HG03460 (cell line): ENCODE measurements around the gene PACRG.

ENCODE experiments used
- ATAC-seq: cut with Tn5 transposase; IDR thresholded peaks from one replicate; pipeline ENCODE4 v1.9.1; 2021; ENCODE audit not compliant: unreplicated experiment

PACRG gene

DNA sequence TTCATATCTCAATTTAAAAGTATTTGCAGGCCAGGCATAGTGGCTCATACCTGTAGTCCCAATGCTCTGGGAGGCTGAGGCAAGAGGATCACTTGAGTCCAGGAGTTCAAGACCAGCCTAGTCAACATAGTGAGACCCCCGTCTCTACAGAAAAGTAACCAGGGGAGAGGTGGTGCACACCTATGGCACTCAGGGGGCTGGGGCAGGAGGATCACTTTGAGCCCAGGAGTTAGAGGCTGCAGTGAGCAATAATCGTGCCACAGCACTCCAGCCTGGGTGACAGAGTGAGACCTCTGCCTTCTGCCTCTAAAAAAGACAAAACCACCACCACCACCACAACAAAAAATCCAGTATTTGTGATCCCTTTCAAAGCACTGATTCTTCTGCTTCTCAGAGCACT lies 501.3 kb downstream of the PACRG start:
- ATAC-seq, result no peak

DNA sequence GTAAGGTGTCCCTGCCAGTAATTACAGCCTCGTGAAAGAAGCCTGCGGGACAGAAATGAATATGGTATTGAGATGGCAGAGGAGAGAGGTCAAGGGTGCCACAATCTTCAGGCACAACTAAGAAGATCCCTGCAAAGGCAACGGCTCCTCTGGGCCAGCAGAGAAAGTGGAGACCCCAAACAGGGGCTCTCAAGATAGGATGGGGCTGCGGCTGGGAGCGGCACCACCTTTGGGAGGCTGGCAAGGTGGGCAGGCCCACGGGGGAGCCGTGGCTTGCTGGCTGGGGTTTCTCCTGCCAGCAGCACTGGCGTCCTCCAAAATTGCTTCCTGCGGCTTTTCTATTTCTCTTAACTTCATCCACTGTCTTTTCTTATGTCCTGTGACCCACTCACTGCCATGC lies 503.1 kb downstream of the PACRG start:
- no peak for ATAC-seq

DNA sequence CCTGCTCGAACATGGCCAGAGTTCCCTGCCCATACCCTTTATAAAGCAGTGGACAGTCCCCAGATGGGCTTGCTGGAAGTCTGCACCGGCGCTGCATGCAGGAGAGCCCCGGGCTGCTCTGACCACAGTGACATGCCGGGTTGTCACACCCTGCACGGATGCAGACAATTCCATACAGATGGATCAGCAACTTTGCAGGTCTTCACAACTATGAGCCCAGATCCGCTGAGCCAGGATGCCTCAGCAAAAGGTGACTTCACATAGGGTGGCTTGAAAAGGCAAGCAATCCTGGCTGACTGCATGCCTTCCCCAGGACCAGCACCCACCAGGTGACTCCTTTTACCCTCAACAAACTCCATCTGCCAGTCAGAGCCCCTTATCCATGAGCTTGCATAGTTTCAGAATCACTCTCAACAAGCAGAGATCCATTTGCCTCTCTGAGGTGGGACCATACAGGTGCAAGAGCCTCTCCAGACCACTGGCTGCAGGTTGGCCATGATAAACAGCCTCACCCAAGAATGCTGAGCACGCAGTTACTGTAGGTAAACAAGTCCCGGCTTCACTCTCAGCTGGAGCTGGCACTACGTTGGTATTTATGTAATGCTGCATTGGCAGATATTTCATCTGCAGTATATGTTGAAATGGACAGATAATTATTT lies 503.7 kb downstream of the PACRG start:
- ATAC-seq, result no peak

DNA sequence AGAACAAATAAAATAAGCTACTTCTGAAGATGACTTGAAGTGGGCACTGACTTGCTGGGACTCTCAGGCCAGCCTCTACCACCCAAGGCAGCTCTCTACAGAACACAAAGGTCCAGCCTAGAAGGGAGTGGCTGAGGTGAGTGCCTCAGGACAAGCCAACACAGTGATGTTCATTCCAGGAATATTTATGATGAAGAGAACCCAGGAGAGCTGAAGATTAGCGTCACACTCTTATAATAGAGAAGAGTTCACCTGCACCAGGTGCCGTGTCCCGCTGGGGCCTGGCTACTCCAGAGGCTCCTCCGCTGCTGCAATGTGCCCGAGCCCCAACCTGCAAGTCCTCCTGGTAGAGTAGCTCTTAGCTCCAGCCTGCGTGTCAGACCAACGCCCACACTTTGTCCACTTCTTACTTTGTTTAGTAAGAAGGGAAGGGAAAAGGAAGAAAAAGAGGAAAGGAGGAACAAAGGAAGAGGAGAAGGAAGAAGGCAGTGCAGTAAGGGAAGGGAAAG lies 504.3 kb downstream of the PACRG start:
- ATAC-seq, result no peak

DNA sequence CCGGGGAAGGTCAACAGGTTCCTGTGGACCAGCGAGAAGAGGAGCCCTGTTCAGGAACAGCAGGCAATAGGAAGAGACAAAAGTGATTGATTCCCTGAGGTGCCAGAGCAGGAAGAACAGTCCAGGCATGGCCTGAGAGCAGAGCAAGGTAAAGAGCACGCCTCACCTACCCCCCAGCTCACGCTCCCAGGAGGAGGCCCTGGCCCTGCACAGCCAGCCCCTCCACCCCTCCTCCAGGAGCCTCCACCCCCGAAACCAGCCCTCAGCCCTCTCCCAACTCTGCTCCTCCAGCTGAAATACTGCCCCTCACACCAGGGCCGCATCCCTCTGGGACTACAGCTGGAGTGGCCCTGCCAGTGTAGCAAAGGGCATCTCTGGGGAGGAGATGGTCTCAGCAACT lies 504.9 kb downstream of the PACRG start:
- ATAC-seq, result no peak

DNA sequence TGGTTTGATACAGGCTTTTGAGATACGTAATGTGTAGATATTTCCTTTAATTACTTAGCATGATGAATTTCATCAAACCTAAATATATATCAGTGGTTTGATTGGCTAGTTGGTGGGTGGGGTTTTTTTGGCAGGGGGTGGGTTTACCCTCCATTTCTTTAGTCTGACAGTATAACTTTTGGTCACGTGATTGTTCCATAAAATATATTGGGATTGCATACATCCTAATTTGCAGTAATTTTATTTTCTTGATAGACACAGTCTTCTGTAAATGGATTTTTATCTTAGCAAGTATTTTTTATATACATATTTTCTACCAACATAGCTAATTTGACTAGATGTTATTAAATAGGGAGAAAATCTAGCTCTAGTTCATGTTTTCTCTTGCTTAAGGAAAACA lies 509.3 kb downstream of the PACRG start:
- ATAC-seq, result no peak

DNA sequence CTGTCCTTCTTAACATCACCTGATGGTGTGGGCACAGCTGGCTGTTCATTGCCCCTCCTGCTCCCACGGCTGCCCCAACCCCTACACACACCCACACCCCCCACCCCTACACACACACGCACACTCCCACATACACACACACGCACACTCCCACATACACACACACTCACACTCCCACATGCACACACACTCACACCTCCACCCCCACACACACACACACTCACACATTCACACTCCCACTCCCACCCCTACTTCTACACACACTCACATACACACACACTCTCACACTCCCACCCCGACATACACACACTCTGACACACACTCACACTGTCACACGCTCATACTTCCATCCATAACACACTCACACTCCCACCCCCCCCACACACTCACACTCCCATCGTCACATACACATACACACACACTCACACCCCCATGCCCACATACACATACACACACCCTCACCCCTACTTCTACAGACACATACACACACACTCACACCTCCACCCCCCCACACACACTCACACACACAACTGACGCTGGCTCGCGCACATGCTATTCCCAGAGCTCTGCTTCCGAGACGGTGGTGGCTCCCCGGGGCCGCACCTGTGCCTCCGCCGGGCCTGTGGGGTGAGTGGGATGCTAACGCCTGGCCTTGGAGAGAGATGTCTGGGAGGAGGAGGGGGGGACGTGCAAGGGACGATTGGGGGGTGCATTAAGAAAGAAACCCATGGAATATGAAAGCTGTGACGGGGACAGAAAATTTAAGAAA lies 512.0 kb downstream of the PACRG start:
- ATAC-seq, result no peak

DNA sequence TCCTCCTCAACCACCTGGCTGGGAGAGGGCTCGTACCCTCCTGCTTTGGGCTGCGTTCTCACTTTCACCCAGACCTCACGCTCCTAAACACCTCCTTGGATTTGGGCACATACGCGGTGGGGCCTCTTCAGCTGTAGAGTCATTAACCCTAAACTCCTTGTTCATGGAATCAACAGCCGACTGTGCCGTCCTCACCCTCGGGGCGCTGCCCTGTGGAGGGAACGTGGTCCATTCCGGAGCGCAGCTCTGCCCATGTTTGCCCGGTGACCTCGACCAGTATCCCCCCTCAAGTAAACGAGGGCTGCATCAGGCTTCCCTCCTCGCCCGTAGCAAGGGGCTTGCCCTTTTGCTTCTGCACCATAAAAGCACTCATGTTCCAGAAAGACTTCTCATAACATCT lies 512.8 kb downstream of the PACRG start:
- no peak for ATAC-seq

DNA sequence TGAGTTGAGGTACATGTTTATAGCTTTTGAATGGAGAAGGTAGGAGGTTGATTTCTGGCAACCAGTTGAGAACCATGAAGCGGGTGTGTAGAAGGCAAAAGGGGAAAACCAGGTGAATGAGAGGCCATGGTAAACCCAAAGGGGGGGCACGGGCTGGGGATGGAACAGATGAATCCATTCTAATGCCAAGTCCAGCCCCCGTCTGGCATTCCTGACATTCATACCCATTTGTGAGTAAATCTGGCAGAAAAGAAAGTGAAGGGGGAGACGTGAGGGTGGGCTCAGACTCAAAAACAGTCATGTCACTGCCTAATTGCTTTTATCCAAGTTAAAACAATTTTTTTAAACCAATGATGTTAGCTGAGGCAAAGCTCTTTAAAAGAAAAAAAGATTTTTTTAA lies 513.9 kb downstream of the PACRG start:
- no peak for ATAC-seq

DNA sequence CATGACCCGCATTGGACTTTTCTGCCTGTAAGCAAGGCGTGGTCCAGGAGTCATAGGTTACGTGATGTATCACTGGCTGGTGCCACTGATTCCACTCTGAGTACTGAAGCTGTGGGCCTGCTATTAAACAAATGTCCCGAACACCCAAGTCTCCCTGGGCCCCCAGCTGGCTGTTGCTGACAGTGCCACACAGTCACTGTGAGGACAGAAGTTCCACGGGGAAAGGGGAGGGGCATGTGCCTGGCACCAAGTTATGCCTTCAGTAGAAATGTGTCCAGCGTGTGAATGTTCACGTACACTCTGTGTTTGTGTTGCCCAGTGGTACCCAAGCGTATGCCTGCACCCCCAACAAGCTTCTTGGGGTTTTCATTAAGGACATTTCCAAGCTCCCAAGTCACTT lies 515.3 kb downstream of the PACRG start:
- no peak for ATAC-seq

DNA sequence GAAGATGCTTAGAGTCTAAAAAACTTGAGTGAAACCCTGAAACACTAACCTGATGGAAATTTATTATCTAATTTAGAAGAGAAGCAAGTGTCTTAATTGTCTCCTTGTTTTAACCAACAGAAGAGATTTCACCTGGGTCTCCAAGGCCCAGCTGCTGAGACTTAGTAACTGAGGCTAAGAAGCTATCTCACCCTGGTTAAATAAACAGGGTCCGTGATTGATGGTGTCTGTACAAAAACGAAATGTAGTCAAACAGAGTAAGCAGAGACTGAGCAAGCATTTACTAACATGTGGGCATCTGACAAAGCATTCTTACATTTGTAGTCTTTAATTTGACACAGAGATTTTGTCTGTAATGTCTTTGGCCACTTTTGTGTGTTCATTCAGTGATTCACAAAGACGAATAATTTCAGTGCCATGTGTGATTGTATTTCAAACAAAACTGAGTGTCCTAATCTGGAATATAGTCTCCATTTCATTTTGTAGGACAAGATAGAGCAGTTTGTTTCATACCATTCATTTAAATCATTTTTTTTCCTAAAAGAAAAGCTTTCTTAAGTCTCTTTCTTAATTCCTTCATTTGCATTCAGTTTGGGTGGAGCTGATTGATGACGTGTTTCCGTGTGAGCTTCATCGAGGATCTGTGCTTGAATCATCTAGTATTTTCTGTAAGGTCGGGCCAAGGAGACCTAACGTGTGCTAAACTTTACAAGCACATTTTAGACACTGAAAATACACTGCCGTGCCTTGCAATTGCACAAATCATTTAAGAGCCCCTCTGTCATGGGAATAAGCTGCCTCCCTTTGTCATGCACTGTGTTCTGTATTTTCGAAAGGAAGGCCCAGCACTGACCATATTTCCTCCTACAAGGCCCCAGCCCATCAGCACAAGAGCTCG lies 516.2 kb downstream of the PACRG start:
- ATAC-seq, result no peak

DNA sequence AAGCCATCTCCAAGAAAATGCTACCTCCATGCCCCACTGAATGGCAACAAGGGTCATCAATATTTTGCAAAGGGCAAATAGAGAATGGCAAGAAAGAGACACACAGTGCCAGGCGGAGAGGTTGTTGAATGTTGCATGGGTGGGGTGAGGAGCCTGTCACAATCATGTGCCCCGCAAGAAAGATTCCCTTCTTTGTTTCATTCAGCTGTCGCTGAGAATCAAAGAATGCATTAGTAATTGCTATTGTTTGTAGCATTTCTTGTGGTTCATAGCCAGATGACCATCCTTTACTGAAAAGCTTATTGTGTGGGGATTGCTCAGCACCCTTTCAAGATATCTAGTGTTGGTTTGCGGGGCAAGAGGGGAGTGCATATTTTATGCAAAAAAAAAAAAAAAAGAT lies 520.3 kb downstream of the PACRG start:
- no peak for ATAC-seq

DNA sequence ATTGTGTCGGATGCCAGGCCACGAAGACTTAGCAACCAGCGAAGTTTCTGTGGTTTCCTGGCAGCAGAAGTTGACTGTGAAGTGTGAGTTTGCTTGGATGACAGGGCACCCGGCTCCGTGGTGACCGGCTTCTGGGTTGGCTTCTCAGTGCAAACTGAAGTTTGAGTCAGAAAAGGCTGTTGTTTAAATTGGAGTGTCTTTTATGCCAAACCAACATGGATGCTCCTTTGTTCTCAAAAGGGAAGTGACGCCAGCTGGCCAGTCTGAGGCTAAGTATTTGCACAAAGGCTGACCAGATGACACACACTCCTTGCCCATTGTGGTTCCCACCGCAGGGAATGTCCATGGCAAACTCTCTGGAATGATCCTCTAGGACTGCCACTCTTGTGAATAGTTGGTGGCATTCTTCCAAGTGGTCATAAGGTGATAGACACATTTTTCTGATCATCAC lies 521.9 kb downstream of the PACRG start:
- no peak for ATAC-seq

DNA sequence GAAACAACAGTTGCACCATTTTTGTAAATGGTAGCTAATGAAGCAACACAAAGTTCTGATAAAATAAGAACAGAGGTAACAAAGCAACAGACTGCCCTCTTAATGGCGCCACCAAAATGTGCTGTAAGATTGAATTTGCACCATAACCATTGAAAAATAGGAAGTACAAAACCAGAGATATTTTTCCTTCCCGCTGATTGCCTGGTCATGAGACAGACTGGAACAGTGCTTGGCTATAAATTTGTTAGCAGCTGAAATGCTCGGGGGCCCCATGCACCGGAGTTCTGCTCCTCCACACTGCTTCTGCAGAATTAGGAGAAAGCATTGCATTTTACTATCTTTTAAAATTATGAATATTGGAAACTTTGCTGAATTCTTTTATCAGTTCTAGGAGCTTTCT lies 522.3 kb downstream of the PACRG start:
- ATAC-seq, result no peak

DNA sequence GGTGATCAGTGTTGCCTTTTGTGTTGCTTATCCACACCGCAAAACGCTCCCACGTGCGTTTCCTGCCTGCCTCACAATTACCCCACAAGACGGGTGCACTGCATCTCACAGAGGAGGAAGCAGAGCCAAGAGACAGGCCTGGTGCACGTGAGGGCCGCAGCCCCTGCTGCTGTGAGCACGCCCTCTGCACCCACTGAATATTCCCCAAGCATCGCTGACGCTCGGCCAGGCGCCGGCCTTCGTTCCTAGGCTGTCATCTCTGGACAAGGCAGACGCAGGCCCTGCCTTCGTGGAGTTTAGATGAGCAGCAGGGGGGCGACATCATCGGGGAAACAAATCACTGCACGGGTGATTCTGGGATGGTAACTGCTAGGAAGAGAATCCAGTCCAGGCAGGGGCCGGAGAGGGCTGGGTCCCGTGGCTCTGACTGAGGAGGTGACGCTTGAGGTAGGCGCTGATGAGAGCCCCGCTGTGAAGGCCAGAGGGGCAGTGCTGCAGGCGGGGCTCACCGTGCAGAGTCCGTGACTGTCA lies 524.4 kb downstream of the PACRG start:
- ATAC-seq, result no peak

DNA sequence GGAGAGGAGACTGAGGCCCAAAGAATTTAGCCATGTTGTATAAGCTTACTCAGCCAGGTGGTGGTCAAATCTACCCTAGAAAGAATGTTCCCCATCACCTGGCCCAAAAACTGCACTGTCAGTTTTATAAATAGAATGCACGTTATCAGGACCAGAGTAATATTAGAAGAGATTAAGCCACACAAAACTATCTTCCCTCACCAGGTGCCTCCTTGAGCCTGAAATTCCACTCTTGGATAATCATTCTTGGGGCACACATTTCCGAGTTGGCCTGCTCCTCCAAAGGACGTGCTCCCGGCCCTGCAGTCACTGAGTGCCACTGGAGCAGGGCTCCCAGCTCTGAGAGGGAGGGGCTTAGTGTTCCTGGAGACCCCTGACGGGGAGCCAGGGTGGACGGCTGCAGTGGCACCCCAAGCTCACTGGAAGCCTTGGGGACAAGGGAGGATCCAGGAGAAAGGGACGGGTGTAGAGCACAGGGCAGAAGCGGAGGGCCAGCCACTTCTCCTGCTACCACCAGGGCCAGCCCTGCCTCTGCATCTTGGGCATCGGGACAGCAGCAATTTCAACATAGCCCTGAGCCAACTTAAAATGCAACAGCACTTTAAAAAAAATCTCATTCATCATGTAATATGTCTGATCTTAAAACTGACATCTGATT lies 525.9 kb downstream of the PACRG start:
- no peak for ATAC-seq

DNA sequence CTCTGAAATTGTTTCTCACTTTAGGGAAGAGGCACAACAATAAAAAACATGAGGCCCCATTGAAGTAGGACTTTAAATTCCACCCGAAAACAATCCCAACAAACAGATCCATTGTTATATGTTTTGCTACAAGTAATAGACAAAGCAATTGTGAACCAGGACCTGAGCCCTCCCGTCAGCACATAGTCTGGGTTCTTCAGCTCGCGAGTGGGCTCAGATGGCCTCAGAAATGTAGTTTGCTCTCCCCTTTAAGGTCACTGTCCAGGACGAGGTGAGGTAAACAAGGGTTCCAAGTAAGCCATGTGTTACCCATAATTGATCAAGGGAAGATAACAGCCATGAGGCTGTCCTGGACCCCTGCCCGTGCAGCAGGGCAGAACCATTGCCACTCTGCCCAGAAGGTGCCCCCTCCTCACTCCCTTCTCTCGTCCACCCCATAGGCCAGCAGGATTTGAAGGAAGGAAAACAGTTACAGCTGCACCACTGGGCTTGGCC lies 526.6 kb downstream of the PACRG start:
- no peak for ATAC-seq

DNA sequence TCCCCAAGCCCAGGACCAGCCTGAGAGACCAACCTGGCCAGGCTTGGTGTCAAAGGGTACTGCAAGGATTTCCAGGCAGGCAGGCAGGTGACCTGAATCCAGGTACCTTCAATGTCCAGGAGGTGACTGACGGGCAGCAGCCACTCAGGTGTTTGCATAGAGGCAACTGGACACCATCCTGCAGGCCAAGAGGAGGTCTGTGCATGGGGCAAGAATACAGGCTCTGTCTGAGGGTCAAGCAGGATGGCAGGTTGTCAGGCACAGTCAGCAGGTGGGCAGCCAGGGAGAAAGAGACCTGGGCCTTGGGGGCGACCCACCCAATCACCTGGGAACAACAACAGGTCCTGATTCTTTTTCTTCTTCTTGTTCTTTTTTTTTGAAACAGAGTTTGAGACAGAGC lies 527.5 kb downstream of the PACRG start:
- no peak for ATAC-seq

DNA sequence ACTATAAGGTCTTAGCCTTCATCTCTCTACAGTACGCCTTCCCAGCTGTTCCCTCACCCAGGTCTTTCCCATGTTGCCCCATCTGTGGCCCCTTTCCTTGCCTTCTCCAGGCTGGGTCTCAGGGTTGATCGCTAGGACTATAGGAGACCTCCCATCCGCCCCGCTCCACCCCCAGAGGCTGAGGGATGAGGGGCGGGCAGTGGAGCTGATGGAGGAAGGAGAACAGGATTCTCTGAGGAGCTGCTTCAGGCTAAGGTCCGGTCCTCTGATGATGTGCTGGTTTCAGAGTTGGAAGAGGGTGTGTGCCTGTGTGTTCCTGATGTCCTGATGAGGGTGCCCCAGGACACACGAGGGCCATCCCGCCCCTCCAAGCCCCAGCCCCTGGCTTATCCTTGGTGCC lies 531.9 kb downstream of the PACRG start:
- ATAC-seq, result no peak

DNA sequence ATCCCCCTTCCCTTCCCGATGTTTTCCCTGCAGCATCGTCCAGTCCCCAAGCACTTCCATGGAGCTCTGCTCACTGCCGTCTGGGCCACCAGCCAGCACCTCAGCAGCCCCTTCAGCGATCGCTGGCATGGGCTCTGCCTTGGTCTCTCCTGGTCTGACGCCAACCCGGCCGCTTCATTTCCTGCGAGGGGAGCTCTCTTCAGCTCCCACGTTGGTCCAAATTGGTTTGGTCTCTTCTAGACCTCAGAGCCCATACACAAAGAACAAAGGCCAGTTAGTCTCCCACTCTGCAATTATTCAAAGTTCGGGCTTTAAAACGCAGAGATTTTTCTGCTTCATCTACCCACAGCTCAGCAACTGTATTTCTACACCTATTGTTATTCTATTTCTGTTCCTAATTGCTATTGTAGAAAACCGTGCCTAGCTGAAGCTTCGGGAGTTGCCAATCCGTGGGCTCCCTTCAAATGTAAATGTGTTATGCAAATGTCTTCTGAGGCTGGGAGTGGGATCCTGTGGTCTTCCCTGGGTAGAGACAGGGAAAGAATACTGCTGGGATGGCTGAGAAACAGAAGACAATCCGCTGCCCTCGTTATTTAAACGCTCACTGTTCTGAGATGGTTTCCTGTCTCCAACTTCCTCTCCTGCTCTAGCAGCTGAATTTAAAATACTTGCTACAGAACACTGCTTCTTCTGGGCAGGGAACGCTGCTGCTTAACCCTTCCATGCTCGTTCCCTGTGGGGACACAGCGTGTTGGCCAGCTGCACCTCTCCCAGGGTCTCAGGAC lies 532.5 kb downstream of the PACRG start:
- ATAC-seq, result no peak
